GM18873 (cell line): ENCODE results near the gene LYL1.

Experiments used
- ATAC-seq: cut with Tn5 transposase; IDR thresholded peaks from one replicate; pipeline ENCODE4 v1.9.1; 2021; ENCODE audit warnings: mild to moderate bottlenecking, moderate library complexity, moderate number of reproducible peaks; ENCODE audit not compliant: unreplicated experiment, low FRiP score

LYL1 gene

DNA sequence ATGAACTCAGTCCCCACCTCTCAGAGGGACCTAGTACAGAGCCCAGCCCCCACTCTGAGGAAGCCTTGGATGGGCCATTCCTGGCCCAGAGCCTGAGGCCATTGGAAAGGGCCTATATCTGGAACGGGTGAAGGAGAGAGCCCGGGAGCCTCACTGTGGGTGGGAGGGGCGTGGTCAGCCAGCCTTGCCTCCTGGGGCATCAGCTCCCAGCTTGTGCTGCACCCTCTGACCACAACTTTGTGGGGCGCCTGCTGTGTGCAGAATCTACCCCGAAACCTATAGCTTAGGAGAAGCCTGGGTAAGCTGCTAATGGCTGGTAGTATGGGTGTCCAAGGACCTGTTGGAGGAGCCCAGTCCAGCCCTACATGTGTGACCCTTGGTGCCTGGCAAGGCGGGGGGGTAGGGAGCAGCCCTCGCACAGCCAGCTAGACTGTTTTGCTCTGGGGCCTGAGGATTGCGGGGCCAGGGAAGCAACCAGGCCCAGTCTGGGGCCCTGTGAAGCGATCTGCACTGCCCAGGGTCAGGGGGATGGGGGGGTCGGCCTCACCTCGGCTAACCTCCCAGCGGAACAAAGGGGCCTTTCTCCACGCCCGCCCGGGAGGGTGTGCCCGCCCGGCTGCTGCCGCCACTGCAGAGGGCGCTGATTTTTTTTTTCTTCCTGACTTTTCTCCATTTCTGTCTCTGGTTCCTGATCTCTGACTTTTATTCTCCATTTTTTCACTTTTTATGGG lies 42.3 kb downstream of the LYL1 start:
- ATAC-seq: no peak

DNA sequence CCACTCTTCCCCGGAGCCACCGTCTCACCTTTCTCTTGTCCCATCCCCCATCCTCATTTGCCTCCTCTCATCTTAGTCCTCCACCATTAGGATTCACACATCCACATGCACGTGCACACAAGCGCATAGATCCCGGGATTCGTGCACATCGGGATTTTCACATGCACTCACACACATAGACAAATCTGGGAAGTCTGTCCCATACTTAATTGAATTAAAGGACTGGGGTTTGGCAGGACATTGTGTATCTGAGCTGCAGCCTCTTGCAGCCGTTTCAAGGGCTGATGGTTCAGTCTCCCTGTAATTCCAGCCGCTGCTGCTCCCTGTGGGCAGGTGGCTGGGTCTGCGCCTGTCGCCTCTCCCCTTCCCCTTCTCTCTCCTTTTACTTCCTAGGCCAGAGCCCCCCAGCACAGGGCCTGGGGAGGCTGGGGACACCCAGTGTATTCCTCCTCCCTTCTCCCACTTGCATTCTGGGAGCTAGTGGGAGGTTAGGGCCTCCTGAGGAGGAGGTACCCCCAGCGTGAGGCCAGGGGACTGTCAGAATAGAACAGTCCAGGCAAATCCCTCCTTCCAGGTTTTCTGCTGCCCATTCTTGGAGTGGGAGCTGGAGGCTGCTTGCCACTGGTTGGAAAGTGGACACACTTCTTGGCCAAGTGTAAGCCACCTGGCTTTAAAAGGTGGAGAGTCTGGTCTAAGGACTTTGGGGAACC lies 43.6 kb downstream of the LYL1 start:
- no peak for ATAC-seq

DNA sequence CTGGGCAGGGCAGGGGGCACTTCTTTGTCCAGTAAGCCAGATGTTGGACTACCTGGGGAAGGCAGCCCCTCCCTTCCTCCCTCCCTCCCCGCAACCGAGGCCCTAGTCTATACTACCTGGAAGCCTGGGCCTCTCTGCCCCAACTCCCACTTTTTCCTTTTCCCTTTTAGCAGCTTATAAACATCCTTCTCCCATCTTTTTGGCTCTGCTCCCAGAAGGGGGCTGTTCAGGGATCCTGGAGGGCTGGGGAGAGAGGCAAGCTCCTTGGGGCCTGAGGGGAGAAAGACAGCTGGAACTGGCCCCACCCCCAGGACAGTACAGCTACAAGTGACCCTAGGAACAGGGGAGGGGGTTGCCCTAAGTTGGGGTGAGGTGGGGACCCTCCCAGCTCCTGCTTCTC lies 44.9 kb downstream of the LYL1 start:
- no peak for ATAC-seq

DNA sequence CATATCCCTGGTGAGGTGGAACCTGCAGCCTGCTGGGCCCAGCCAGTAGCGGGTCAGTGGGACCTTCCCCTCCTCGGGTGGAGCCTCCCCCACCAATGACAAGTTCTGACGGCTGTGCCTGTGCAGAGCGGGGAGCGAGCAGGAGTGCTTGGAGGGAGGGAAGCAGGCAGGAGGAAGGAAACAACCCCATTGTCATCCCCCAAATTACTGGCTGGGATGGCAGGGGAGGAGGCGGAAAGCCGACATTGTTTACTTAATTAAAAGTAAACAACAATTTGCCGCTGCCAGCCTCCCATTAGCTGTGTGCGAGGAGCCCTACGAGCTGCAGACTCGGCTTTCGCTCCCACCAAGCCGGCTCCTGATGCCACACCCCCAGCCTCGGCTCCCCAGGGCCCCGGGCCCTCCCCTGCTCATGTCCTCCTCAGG lies 45.5 kb downstream of the LYL1 start:
- no peak for ATAC-seq

DNA sequence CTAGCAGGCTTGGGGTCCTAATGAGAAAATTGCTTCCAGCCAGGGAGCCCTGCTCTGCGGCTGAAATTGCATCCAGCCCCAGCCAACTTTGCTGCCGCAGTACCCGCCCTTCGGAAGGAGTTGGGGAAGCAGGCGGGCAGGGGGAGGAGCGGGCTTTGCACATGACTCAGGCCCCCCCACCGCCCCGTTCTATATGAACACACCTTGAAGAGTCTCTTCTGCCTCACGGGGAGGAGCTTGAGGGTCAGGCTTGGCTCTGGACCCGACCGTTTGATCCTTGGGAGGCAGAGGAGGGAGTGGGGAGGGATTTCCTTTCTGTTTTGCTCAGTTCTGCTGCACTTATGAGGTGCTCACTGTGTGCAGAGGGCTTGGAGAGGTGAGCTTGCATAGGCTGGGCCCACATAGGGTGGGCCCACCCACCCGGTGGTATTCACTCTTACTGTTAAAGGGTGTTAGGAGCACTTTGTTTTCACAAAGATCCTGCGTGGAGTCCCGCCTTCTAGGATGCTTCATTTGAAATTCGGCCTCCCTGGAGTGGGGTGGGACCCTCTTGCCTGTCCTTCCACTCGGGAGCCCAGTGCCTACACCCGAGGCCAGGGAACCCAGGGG lies 46.5 kb downstream of the LYL1 start:
- no peak for ATAC-seq

DNA sequence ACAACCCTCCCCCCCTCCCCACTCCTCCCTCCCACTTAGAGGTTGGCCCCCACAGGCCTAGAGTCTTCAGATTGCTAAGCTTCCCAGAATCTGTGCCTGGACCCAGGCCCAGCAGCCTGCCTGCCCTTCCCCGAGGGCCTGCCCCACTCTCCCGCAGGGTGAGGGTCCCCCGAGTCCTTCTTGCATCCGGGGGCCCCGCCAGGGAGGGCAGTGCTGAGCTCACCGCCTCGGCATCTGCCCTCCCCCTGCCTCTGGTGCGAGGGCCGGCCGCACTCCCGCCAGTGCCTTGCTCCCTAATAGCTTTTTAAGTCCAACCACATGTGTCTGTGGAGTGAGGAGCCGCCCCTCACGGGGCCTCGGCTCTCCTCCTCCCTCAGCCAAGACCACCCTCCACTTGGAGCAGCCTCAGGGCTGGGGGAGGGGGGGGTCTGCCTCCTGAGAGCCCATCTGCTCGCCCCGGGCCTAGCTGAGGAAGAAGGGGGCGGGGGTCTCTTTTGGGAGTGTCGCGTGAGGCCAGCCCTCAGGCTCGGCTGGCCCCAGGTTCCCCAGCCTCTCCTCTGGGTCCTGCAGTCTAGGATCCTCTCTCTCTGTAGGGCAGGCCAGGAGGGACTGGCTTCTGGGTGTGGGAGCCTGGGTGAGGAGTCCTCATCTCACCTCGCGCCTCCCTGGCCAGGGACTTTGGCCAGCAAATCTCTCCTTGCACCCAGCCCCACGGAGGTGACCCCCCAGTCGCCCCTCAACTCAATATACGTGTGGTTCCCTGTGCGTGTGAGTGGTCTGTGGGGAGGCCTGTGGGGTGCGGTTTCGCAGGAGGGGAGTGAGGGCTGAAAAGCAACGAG lies 47.2 kb downstream of the LYL1 start:
- ATAC-seq: no peak

DNA sequence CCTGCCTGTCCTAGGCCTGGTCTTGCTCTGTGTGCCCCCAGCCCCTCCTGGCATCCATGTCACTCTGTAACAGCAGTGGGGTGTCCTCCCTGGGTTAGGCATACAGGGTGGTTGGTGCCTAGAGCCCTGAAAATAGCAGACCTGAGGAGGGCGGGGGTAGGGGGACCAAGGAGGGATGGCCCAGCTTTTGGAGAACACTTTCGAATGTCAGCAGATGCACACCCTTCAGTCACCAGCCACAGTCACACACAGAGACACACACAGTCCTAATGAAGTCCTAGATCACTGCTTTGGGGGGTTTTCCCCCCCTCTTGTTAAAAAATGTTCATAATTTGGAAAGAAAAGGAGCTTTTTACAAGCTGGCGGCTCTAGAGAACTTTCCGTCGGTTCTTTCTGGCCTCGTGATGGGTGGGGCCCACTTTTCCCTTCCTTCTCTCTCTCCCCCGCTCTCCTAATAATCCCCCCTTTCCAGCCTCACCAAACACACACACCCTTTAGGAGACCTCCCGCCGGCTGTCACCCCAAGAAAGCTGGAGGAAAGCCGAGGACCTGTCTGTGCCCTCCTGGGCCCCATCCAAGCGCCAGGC lies 47.9 kb downstream of the LYL1 start:
- no peak for ATAC-seq

DNA sequence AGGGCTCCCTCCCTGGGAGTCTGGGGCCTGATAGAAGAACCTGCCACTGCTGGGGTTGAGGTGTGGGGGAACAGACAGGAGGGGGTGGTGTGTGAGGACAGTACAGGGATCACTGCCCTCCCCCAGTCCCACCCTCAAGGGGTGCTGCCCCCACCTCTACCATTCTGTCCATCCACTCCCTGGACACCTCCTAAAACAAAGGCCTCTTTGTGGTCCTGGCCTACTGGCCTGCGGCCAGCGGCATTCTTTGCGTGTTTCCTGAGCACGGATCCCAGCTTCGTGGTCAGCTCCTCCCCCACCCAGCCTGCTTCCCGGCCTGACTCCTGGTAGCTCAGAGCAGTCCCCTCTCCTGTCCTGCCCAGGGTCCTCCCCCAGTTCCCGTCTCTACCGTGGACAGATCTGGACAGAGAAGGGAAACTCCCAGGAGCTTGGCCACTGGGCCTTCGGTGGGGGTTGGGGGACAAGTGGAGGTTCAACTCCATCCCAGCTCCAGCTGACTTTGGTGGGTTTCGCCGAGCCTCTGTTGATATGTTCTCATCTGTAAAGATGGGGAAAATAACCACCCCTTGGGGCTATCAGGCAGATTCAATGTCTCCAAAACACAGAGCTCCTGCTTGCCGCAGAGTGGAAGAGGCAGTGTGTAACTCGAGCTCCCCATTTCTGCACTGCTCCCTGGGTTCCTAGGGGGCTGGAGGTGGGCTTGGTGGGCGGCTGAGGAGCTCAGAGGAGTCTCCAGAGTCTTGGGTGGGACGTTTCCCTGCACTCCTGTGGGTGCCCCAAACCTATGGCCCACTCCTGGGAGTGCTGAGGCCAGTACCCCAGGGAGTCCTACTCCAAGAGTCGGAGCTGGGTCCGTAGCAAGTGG lies 48.7 kb downstream of the LYL1 start:
- no peak for ATAC-seq

DNA sequence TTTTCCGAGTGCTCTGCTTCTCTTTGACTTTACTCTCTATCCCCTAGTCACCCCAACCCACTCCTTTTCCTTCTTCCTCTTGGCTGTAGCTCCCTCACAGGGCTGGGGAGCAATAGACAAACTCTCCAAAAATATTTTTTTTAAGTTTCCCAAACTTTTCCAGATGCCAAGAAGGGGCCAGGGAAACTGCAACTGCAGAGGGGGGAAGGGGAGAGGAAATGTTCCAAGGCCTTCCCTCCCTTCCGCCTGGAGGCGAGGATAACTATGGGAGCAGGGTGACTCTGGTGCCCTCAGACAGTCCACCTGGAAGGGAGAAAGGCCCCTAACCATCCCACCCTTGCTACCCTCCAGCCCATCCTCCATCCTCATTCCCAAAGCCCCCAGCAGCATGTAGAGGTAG lies 49.4 kb downstream of the LYL1 start:
- no peak for ATAC-seq

DNA sequence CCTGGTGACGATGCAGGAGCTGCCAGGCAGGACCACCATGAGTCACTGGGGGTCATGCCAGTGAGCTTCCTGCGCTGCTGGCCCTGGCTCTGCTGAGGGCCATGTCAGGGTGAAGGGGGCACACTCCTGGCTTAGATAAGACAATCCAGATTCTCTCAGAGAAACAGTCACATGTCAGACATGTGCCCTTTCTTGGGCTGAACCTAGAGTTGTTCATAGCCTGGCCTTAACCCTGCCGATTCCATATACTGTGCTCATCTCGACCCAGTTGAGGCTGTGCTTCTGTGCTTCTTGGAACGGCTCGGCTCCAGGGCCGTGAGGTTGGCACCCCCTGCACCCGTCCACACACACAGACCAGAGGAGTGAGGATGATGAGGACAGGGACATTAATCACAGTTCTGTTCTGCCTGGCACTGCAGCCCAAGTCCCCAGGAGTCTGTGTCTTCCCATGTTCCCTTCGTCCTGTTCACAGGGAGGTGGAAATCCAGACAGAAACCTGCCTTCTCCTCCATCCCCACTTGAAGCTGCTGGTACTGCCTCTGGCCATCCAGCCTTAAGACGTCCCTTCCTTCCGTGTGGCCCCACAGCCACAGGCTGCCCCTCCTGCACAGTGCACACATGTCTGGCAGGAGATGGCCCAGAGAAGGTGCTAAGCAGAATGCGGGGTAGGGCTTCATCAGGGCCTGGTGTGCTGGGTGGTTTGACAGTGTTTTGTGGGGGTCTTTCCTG lies 50.0 kb downstream of the LYL1 start:
- no peak for ATAC-seq

DNA sequence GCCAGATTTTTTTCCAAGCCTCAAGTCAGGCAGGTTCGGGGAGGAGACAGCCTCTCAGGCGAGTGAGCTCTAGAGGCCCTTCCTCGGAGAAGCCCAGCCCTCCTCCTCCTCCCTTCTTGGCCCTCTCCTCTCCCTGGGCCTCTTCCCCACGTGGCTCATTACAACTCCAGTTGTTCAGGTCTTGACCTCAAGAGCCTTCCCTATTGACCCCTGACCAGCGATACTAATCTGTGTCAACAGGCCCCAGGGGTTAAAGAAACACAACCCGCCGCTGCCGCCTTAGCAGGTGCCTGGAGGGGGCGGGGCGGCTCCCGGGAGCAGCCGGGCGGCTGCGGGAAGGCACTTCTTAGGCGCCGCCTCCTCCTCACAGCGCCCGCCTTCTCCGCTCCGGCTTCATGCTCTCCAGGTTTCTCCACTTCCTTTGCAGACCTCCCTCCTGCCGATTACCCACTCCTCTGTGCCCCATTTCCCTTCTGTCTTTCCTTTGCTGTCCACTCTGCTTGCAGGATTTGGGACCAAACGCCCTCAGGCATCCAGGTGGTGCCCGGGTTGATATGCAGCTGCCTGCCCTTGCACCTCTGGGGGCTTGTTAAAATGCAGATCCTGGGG lies 51.0 kb downstream of the LYL1 start:
- no peak for ATAC-seq

DNA sequence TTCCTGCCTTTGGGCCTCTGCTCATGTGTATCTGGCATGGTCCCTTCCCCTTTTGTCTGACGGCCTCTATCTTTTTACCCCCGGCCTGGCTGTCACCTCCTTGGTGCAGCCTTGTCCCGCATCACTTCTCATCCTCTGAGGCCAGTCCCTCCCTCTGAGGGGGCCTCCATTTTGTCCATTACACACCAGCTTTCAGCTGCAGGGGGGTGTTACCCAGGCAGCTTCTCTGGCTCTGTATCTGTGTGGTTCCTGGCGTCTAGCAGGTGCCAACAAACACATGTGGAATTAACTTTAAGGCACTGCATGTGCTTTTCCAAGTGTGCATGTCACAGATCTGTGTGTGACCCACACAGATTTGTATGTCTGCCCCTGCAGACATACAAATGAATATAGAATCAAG lies 52.4 kb downstream of the LYL1 start:
- ATAC-seq: no peak
